GM12878 (cell line): ENCODE results near the gene HNRNPU. TPM values are rescaled to one million over a fixed set of nuclear protein-coding genes. Genes with fewer than 3 reads are reported as not detected.

Experiments
- BMI1 ChIP-seq: fragments of 450-650 bp; IDR thresholded peaks from 2 replicates; pipeline ENCODE4 v1.6.1; 2016; ENCODE audit warnings: mild to moderate bottlenecking, moderate library complexity, borderline replicate concordance
- CHD1 ChIP-seq: IDR thresholded peaks from 2 replicates; pipeline ENCODE4 v1.6.1; 2012; ENCODE audit warnings: low read depth, low read length, improper control_type of control experiment
- CHD4 ChIP-seq: fragments of 200-600 bp; sonication (generic); IDR thresholded peaks from 2 replicates; pipeline ENCODE4 v1.6.1; 2016; ENCODE audit warnings: mild to moderate bottlenecking
- CUX1 ChIP-seq: IDR thresholded peaks from 2 replicates; pipeline ENCODE4 v1.6.1; 2012; ENCODE audit warnings: improper control_type of control experiment, low read depth, low read length; ENCODE audit not compliant: insufficient replicate concordance
- ELK1 ChIP-seq: IDR thresholded peaks from 2 replicates; pipeline ENCODE4 v1.6.1; 2012; ENCODE audit warnings: low read depth, low read length, improper control_type of control experiment
- MAX ChIP-seq: IDR thresholded peaks from 2 replicates; pipeline ENCODE4 v1.6.1; 2012; ENCODE audit warnings: low read depth, low read length, improper control_type of control experiment
- NBN ChIP-seq: fragments of 450-650 bp; IDR thresholded peaks from 2 replicates; pipeline ENCODE4 v1.6.1; 2016
- NKRF ChIP-seq: fragments of 450-650 bp; conservative IDR thresholded peaks from 2 replicates; pipeline ENCODE4 v1.6.1; 2017; ENCODE audit warnings: mild to moderate bottlenecking, moderate library complexity
- PML ChIP-seq: IDR thresholded peaks from 2 replicates; pipeline ENCODE4 v1.6.1; 2012; ENCODE audit warnings: low read length, inconsistent platforms
- REST ChIP-seq: IDR thresholded peaks from 2 replicates; pipeline ENCODE4 v1.6.1; 2012; ENCODE audit warnings: mild to moderate bottlenecking, low read depth, low read length
- STAT1 ChIP-seq: fragments of 450-650 bp; conservative IDR thresholded peaks from 2 replicates; pipeline ENCODE4 v1.6.1; 2014; ENCODE audit warnings: antibody characterized with exemption, mild to moderate bottlenecking
- TAF1 ChIP-seq: IDR thresholded peaks from 2 replicates; pipeline ENCODE4 v1.6.1; 2011; ENCODE audit warnings: mild to moderate bottlenecking, low read depth, low read length, borderline replicate concordance
- TCF7 ChIP-seq: IDR thresholded peaks from 2 replicates; pipeline ENCODE4 v1.6.1; 2014; ENCODE audit warnings: antibody characterized with exemption, borderline replicate concordance
- ZNF592 ChIP-seq: fragments of 450-650 bp; IDR thresholded peaks from 2 replicates; pipeline ENCODE4 v1.6.1; 2017; ENCODE audit warnings: mild to moderate bottlenecking, moderate library complexity
- ZSCAN29 ChIP-seq: fragments of 450-650 bp; IDR thresholded peaks from 2 replicates; pipeline ENCODE4 v1.6.1; 2017; ENCODE audit warnings: mild to moderate bottlenecking, moderate library complexity
- polyA plus RNA-seq, 11 experiments: library from polyadenylated mRNA; depleted of rRNA in 4 of 11; unstranded in 6 of 11; stranded (reverse) in 5 of 11; fragments of >200 nt; fragmentation: Nextera tagmentation in 4 of 11; fragmentation: Illumina TruSeq in 1 of 11; extraction: Ambion mirVana in 4 of 11; extraction: Trizol in 1 of 11; gene quantifications; 1 replicate in 1 of 11; 2 replicates in 10 of 11; pipeline versions ENCODE4 v1.2.1 to v1.2.3, GENCODE V29; 2011 to 2016; ENCODE audit warnings: inconsistent platforms in 2 of 11, missing spikeins in 2 of 11, low read depth in 1 of 11
- total RNA-seq, 4 experiments: library from RNA; depleted of rRNA in 3 of 4; stranded (reverse); fragments of >200 nt in 3 of 4; fragmentation: Illumina TruSeq in 1 of 4; extraction: Trizol in 1 of 4; gene quantifications; 2 replicates each; pipeline versions ENCODE4 v1.2.1 to v1.2.3, GENCODE V29; 2013 to 2021

HNRNPU gene
- total and polyA plus RNA-seq, 10 of the 15 experiments (the other 5 are each of a cell fraction or from before 2014, with no cell fraction given), result 163 to 569 (median 420) TPM

- TF ChIP-seq CUX1, result no peak
- no peak for TF ChIP-seq STAT1
- TF ChIP-seq ZNF592, result no peak
- no peak for TF ChIP-seq ELK1
- TF ChIP-seq NKRF, result no peak
- no peak for TF ChIP-seq NBN
- TF ChIP-seq CHD1, result no peak
- no peak for TF ChIP-seq ZSCAN29
- TF ChIP-seq PML, result no peak
- no peak for TF ChIP-seq REST
- no peak for TF ChIP-seq CHD4
- TF ChIP-seq TAF1, result no peak
- no peak for TF ChIP-seq BMI1
- no peak for TF ChIP-seq MAX
- peak; percentile 82 for TF ChIP-seq TCF7
These were observed 63.1 kb downstream of the HNRNPU start (continued) for GRCh38 chr1:244801246-244801645.
